Gastroesophageal sphincter (tissue), 3 donors: ENCODE results near the gene SHE.

Experiments used
- CTCF ChIP-seq, 4 experiments: fragments of 200-600 bp in 2 of 4; fragments of 450-650 bp in 2 of 4; sonication (generic) in 1 of 4; IDR thresholded peaks; one replicate each; pipeline ENCODE4 v1.5.1; 2017 to 2019; ENCODE audit warnings: antibody characterized with exemption in 4 of 4, mild to moderate bottlenecking in 2 of 4, moderate library complexity in 2 of 4
- POLR2AphosphoS5 ChIP-seq: sonication (generic); formaldehyde crosslinking; IDR thresholded peaks from one replicate; pipeline ENCODE4 v1.6.1; 2017; ENCODE audit warnings: antibody characterized with exemption

- TF ChIP-seq POLR2AphosphoS5 = no peak
- TF ChIP-seq CTCF (IDR thresholded peaks at IDR 0.05) = no peak
These were observed 71.3 kb downstream of the SHE start for GRCh38 chr1:154430903-154431302.
